NCI-H1694 (cell line): Measurements from ENCODE around the gene GLS2.

Experiments
- DNase-seq: peaks from one replicate; lab custom pipeline; 2025; lab: John Stamatoyannopoulos, UW

GLS2 gene

DNA sequence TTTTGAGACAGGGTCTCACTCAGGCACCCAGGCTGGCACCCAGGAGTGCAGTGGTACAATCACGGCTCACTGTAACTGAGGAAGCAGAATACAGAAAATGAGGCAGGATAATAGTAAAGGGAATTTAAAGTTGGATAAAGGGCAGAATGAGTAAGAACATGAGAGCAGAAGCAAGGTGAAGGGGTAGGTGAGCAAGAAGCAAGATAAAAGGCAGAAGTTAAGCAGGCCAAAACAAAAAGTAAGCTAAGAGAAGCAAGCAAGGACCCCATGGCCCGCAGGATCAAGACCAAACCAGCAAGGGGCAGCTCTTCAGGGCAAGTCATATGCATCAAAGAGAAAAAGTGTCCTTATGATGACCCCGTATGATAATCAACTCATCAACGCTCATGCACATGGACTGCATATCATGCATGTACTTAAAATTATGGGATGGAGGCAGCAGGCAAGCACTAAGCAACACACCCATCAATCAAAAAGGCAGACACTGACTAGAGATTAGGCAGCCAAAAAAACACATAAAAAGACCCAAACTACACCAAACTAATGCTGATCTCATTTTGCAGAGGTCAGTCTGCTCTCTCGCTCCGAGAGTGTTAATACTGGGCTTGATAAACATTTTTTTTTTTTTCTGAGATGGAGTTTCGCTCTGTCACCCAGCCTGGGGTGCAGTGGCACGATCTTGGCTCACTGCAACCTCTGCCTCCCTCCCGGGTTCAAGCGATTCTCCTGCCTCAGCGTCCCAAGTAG is 50.4 kb downstream of the GLS2 start:
- no peak for DNase-seq

DNA sequence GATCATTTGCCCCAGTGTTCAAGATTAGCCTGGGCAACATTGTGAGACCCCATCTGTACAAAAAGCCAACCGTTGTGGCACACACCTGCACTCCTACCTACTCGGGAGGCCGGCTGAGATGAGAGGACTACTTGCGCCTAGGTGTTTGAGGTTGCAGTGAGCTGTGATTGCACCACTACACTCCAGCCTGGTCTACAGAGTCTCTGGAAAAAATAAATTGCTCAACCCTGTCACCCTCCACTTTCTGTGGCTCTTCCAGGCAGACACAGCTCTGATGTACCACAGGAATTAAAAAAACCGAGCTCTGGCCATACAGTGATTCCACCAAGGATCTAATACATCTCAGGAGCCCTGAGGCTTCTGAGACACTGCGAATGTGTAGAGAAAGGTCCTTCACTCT is 53.1 kb downstream of the GLS2 start:
- no peak for DNase-seq

DNA sequence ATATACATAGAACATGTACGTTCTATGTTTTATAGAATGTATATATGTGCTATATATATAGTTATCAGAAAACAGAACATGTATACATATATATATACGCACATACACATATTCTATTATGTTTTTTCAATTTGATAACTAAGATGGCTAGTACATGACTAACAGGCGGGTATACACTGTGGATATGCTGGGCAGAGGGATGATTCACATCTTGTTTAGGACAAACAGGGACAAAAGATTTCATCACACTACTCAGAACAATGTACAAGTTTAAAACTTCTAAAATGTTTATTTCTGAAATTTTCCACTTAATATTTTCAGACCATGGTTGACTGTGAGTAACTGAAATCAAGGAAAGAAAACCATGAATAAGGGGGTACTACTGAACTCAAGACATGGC is 56.1 kb downstream of the GLS2 start:
- no peak for DNase-seq

DNA sequence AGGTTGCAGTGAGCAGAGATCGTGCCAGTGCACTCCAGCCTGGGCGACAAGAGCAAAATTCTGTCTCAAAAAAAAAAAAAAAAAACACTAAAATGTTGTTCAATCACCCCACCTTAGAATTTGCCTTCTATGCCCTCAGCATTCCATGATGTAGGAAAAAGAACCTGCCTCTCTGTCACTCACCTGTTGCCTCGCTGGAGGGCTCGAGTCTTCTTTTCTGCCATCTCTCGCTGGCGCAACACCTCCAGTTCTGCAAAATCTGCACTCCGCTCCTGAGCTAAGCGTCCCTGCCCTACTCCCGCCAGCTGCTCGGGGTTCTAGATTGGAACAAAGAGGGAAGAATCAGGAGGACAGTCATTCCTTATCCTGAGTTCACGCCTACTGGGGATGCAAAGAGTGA is 56.7 kb downstream of the GLS2 start:
- no peak for DNase-seq

DNA sequence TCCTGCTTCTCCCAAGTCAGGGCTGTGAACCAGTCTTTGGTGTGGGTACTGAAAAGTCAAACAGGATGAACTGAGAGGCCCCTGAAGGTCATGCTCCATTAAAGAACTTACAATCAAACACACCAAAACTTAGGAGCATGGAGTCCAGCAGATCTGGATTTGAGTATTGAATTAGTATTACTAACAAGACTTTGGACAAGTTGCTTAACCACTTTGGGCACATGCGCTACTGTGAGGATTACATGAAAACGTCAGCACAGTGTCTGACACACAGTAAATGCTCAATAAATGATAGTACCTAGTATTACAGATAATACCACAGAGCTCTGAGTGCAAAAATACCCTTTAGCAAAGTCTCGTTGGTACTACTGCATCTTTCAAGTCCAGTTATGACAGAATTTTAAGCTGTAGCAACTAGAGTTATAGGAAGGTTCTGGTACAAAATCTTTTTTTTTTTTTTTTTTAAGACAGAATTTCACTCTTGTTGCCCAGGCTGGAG is 62.0 kb downstream of the GLS2 start:
- DNase-seq: no peak

DNA sequence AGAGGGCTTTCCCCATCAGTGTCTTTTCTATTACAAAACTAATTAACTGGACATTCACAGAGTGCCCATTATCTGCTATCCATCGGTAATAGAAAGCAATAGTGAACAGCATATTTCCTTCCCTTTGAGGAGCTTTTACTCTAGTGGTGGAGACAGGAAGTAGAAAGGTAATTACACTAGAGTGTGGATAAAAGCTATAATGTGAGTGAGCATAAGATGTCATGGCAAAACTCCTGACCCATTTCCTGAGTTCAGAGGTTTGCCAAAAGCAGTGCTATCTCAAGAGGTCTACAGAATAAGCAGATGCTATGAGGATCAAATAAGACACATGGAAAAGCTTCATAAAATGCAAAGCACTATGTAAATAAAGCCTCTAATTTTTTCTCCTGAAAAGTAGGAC is 62.8 kb downstream of the GLS2 start:
- DNase-seq: no peak
